Osteocyte (in vitro differentiated cells): ENCODE data around the gene OTULIN. TPM values are rescaled to one million over a fixed set of nuclear protein-coding genes. Genes with fewer than 3 reads are reported as not detected.

Experiments used
- DNase-seq: peaks from one replicate; pipeline ENCODE4 v3.0.0; 2021; ENCODE audit warnings: mixed read lengths; ENCODE audit not compliant: unreplicated experiment; ENCODE audit errors: extremely low spot score
- H3K27ac Mint-ChIP-seq: one replicate; pipeline ENCODE4 v1.8.0; 2021; ENCODE audit warnings: mild to moderate bottlenecking, mixed read lengths; ENCODE audit not compliant: unreplicated experiment
- H3K27me3 Mint-ChIP-seq: one replicate; pipeline ENCODE4 v1.8.0; 2021; ENCODE audit warnings: mixed read lengths; ENCODE audit not compliant: unreplicated experiment
- H3K36me3 Mint-ChIP-seq: one replicate; pipeline ENCODE4 v1.8.0; 2021; ENCODE audit warnings: mixed read lengths; ENCODE audit not compliant: unreplicated experiment
- H3K4me1 Mint-ChIP-seq: one replicate; pipeline ENCODE4 v1.8.0; 2021; ENCODE audit warnings: mixed read lengths; ENCODE audit not compliant: unreplicated experiment
- H3K4me3 Mint-ChIP-seq: one replicate; pipeline ENCODE4 v1.8.0; 2021; ENCODE audit warnings: mild to moderate bottlenecking, moderate library complexity, mixed read lengths; ENCODE audit not compliant: unreplicated experiment
- H3K9me3 Mint-ChIP-seq: one replicate; pipeline ENCODE4 v1.8.0; 2021; ENCODE audit warnings: mixed read lengths; ENCODE audit not compliant: unreplicated experiment
- total RNA-seq: library from RNA; stranded (reverse); gene quantifications from 2 replicates; pipeline ENCODE4 v1.2.1, GENCODE V29; 2021
- TF ChIP-seq, protein P1 (sequence below): fragments of 200-600 bp; sonication (generic); IDR thresholded peaks from 2 replicates; pipeline ENCODE4 v1.5.0; 2021; ENCODE audit warnings: antibody characterized with exemption, mild to moderate bottlenecking, moderate library complexity

The OTULIN gene
- total RNA-seq, 1 donor from 2014 or later, result 30.2 TPM

DNA sequence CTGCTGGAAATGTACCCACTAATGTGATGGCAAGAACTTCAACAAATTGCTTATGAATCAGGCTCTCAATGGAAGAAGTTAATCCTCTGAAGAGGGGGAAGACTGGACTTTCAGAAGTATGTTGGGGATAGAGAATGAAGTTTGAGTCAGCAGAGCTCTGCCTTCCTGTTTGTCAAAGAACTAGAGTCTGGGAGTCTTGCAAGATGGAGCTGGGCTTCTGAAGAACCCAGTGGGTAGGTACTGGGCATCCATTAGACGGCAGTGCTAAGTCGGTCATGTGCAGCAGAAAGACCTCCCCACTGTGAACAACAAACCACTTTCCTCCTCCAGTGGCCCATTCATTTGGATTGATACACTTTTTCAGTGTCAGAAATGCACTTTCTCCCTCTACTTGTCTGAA is 34.6 kb downstream of the OTULIN start:
- Mint-ChIP-seq H3K27me3 (no peaks in the 10 kb centered on the region), H3K36me3 (peaks cover 40% of the 10 kb centered on the region)

DNA sequence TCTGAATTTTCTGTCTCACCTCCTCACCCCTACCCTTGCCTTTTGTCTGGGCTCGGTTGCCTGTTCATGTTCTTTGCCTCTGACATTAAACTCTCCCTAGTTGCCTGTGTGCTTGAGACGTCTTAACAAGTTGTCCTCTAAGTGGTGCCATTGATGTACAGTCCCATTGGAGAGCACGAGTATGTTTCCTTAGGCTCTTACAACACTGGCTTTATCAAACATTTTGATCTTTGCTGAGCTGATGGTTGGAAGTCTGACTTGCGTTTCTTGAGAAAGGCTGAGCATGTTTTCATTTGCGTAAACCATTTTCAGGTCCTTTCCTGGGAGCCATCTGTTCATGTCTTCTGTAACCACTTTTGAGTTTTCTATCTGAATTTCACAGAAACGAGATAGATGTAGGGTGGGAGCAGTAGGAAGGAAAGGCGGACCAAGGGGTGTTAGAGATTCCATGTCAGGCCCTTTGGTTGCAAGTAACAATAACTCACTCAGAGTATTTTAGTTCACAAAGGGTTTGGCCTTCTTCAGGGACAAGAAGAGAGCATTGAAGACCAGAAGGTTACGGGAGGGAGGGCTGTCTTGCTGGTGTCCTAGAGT is 35.4 kb downstream of the OTULIN start:
- Mint-ChIP-seq H3K27me3 (no peaks in the 10 kb centered on the region), H3K4me1 (no peaks in the 10 kb centered on the region), H3K4me3 (no peak overlapping the region), H3K27ac (no peak overlapping the region), H3K36me3 (peaks cover 44% of the 10 kb centered on the region), H3K9me3 (no peaks in the 10 kb centered on the region)
- TF ChIP-seq, protein P1, sequence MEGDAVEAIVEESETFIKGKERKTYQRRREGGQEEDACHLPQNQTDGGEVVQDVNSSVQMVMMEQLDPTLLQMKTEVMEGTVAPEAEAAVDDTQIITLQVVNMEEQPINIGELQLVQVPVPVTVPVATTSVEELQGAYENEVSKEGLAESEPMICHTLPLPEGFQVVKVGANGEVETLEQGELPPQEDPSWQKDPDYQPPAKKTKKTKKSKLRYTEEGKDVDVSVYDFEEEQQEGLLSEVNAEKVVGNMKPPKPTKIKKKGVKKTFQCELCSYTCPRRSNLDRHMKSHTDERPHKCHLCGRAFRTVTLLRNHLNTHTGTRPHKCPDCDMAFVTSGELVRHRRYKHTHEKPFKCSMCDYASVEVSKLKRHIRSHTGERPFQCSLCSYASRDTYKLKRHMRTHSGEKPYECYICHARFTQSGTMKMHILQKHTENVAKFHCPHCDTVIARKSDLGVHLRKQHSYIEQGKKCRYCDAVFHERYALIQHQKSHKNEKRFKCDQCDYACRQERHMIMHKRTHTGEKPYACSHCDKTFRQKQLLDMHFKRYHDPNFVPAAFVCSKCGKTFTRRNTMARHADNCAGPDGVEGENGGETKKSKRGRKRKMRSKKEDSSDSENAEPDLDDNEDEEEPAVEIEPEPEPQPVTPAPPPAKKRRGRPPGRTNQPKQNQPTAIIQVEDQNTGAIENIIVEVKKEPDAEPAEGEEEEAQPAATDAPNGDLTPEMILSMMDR, result no peak
- no peak for DNase-seq

More for the DNA sequence above, 34.6 kb downstream of the OTULIN start:
- no peaks in the 10 kb centered on the region for H3K4me1 Mint-ChIP-seq
- no peak overlapping the region for H3K4me3 Mint-ChIP-seq
- H3K9me3 Mint-ChIP-seq, result no peaks in the 10 kb centered on the region
- no peak for DNase-seq
- H3K27ac Mint-ChIP-seq, result no peak overlapping the region
- TF ChIP-seq, protein P1, result no peak

DNA sequence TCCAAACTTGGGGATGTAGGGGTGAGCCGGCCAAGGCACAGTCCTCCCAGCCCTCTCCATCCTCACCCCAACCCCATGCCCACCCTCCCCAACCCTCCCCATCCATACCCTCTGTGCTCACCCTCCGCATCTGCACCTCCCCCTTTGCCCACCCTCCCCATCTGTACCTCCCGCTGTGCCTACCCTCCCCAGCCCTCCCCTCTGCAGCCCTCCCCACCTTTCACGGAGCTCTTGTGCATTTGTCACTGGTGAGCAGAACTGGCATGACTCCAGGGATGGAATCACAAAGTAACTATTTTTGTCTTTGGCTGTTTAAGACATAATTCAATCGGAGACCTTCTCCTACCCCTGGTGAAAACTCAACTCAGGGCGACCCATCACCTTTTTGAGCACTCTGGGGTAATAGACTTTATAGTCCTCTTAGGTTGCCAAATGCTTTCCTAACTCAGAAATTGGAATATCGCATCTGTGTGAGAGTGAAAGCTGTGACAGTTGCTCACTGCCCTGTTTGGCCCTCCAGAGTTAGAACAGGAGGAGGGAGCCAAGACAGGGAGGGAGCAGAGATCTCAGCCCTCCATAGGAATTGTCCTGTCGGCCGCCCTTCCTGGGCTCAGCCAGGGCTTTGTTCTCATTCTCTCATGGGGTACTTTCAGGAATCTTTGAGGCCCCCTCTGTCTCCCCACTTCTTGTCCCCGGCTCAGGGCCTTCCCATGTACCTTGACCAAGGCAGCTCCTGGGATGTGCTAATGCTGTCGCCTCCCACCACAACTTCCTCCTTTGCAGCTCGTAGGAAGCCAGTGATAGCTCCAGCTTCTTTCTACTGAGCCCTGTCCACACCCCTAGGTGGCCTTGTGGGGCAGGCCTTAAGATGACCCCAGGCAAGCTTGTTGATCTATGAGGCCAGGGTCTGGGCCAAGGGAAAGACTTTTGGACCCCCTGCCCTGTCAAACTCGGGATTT is 36.2 kb downstream of the OTULIN start:
- Mint-ChIP-seq H3K9me3 (no peaks in the 10 kb centered on the region), H3K36me3 (peaks cover 44% of the 10 kb centered on the region), H3K4me3 (no peak overlapping the region), H3K27ac (no peak overlapping the region), H3K4me1 (no peaks in the 10 kb centered on the region), H3K27me3 (no peaks in the 10 kb centered on the region)
- TF ChIP-seq, protein P1, result no peak
- DNase-seq, result no peak

DNA sequence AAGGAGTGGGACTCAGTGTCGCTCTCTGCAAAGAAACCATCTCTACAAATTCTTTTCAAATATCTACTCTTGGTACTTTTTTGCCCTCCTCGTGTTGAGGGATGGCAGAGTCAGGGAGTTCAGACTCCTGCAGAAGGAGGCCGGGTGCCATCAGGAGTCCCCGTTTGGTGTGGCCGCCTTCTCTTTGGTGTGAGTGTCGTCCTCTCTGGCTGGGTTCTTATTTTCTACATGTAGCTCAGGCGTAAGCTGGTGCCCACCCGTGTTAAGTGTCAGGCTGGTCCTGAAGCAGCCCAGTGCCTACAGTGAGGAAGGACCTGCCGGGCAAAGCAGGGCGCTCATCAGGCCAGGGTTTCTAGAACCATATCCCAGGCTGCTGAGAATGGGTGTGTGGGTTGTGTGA is 37.0 kb downstream of the OTULIN start:
- H3K4me1 Mint-ChIP-seq, result peaks cover 4% of the 10 kb centered on the region

More for the DNA sequence above, 37.0 kb downstream of the OTULIN start:
- H3K27ac Mint-ChIP-seq, result no peak overlapping the region
- H3K4me3 Mint-ChIP-seq, result no peak overlapping the region
- H3K9me3 Mint-ChIP-seq, result no peaks in the 10 kb centered on the region
- peaks cover 42% of the 10 kb centered on the region for H3K36me3 Mint-ChIP-seq
- H3K27me3 Mint-ChIP-seq, result no peaks in the 10 kb centered on the region
- no peak for DNase-seq
- TF ChIP-seq, protein P1, result no peak
